ENCODE results near the gene PDS5B.

Gene PDS5B

GRCh38 chr13:32589471-32589870 is 3.2 kb downstream of the PDS5B start:
- no peak for DNase-seq

GRCh38 chr13:32590266-32590665 is 4.0 kb downstream of the PDS5B start:
- DNase-seq: no peak

- DNase-seq: no peak
These were observed 5.8 kb downstream of the PDS5B start for GRCh38 chr13:32592082-32592481.

GRCh38 chr13:32594157-32594738 is 8.0 kb downstream of the PDS5B start:
- DNase-seq: no peak

- no peak for DNase-seq
These were observed 9.1 kb downstream of the PDS5B start for GRCh38 chr13:32595306-32595705.

- no peak for DNase-seq
These were observed 14.6 kb downstream of the PDS5B start for GRCh38 chr13:32600890-32601289.

- no peak for DNase-seq
These were observed 23.2 kb downstream of the PDS5B start for GRCh38 chr13:32609428-32609827.

- no peak for DNase-seq
These were observed 24.3 kb downstream of the PDS5B start for GRCh38 chr13:32610538-32610937.

GRCh38 chr13:32610977-32611376 is 24.7 kb downstream of the PDS5B start:
- DNase-seq: no peak

GRCh38 chr13:32616883-32617511 is 30.7 kb downstream of the PDS5B start:
- no peak for DNase-seq

- no peak for DNase-seq
These were observed 36.6 kb downstream of the PDS5B start for GRCh38 chr13:32622827-32623226.

GRCh38 chr13:32624441-32624840 is 38.2 kb downstream of the PDS5B start:
- no peak for DNase-seq

GRCh38 chr13:32627793-32628192 is 41.5 kb downstream of the PDS5B start:
- no peak for DNase-seq

GRCh38 chr13:32629313-32629712 is 43.1 kb downstream of the PDS5B start:
- no peak for DNase-seq

GRCh38 chr13:32629866-32630265 is 43.6 kb downstream of the PDS5B start:
- DNase-seq: no peak

- DNase-seq: no peak
These were observed 46.2 kb downstream of the PDS5B start for GRCh38 chr13:32632343-32632909.

- no peak for DNase-seq
These were observed 50.5 kb downstream of the PDS5B start for GRCh38 chr13:32636711-32637110.

GRCh38 chr13:32638739-32639138 is 52.5 kb downstream of the PDS5B start:
- no peak for DNase-seq

- peak; percentile 8 for DNase-seq
These were observed 53.4 kb downstream of the PDS5B start for GRCh38 chr13:32639502-32640105.

- no peak for DNase-seq
These were observed 56.1 kb downstream of the PDS5B start for GRCh38 chr13:32642316-32642715.

GRCh38 chr13:32642858-32643257 is 56.6 kb downstream of the PDS5B start:
- no peak for DNase-seq

- DNase-seq: no peak
These were observed 59.6 kb downstream of the PDS5B start for GRCh38 chr13:32645854-32646253.

- no peak for DNase-seq
These were observed 61.7 kb downstream of the PDS5B start for GRCh38 chr13:32647926-32648325.

- DNase-seq: peak; percentile 2
These were observed 64.6 kb downstream of the PDS5B start for GRCh38 chr13:32650705-32651311.

Data from NCI-H1694 (cell line).